Mucosa of rectum (tissue), 2 donors: Measurements from ENCODE around the gene FLVCR1.
"Not testable (repeated sequence)": the region's sequence is repeated elsewhere in the genome, so short reads cannot be mapped to it uniquely, and the experiment has no call there.

Source experiments
- H3K27ac ChIP-seq, 2 donors: one replicate each; pipeline ENCODE4 v1.7.0; 2013; ENCODE audit warnings: inconsistent platforms in 2 of 2, low read depth in 2 of 2, low read length in 2 of 2
- H3K27me3 ChIP-seq, 2 donors: one replicate each; pipeline ENCODE4 v1.7.0; 2013; ENCODE audit warnings: low read length in 2 of 2; ENCODE audit not compliant: control insufficient read depth in 2 of 2, insufficient read depth in 2 of 2
- H3K36me3 ChIP-seq, 2 donors: one replicate each; pipeline ENCODE4 v1.7.0; 2013; ENCODE audit warnings: low read length in 2 of 2; ENCODE audit not compliant: control insufficient read depth in 2 of 2, insufficient read depth in 2 of 2
- H3K4me1 ChIP-seq, 2 donors: one replicate each; pipeline ENCODE4 v1.7.0; 2013; ENCODE audit warnings: low read length in 2 of 2, mild to moderate bottlenecking in 1 of 2; ENCODE audit not compliant: control insufficient read depth in 2 of 2, insufficient read depth in 2 of 2
- H3K4me3 ChIP-seq, 2 donors: one replicate each; pipeline ENCODE4 v1.7.0; 2013; ENCODE audit warnings: low read length in 2 of 2
- H3K9ac ChIP-seq, 2 donors: one replicate each; pipeline ENCODE4 v1.7.0; 2013; ENCODE audit warnings: low read length in 2 of 2, low read depth in 1 of 2, mild to moderate bottlenecking in 1 of 2
- H3K9me3 ChIP-seq, 2 donors: one replicate each; pipeline ENCODE4 v1.7.0; 2013; ENCODE audit warnings: low read length in 2 of 2; ENCODE audit not compliant: control insufficient read depth in 2 of 2
- donor health status: healthy.
- donor health status: Normal muscosa, but diverticular disease.

The FLVCR1 gene

GRCh38 chr1:212858461-212859265 lies 588 bp downstream of the FLVCR1 start:
- no peaks in the 10 kb centered on the region for H3K36me3 ChIP-seq
- H3K4me3 ChIP-seq: peak overlapping the region; percentile 87 to 95
- peaks cover 18 to 25% of the 10 kb centered on the region in 2 donors for H3K4me1 ChIP-seq
- H3K9ac ChIP-seq: peak overlapping the region; percentile 77 to 79
- no peaks in the 10 kb centered on the region for H3K27me3 ChIP-seq
- H3K27ac ChIP-seq: peak overlapping the region; percentile 61 to 83
- H3K9me3 ChIP-seq: no peaks in the 10 kb centered on the region

- no peaks in the 10 kb centered on the region for H3K27me3 ChIP-seq
- H3K4me1 ChIP-seq: peaks cover 18 to 25% of the 10 kb centered on the region in 2 donors
- H3K9ac ChIP-seq: no peak overlapping the region
- no peaks in the 10 kb centered on the region for H3K9me3 ChIP-seq
- no peak overlapping the region for H3K27ac ChIP-seq
- H3K4me3 ChIP-seq: peak overlapping the region in 1 of 2 donors; percentile 32
- H3K36me3 ChIP-seq: no peaks in the 10 kb centered on the region
Observed at GRCh38 chr1:212860713-212861581, 2.9 kb downstream of the FLVCR1 start.

GRCh38 chr1:212862111-212862690 lies 4.1 kb downstream of the FLVCR1 start:
- Histone ChIP-seq H3K4me1 (peaks cover 14 to 20% of the 10 kb centered on the region in 2 donors), H3K27me3 (no peaks in the 10 kb centered on the region), H3K27ac (no peak overlapping the region), H3K9me3 (no peaks in the 10 kb centered on the region), H3K4me3 (no peak overlapping the region), H3K9ac (no peak overlapping the region), H3K36me3 (no peaks in the 10 kb centered on the region)

- H3K36me3 ChIP-seq, H3K9ac ChIP-seq, H3K4me3 ChIP-seq, H3K27ac ChIP-seq, H3K27me3 ChIP-seq, H3K9me3 ChIP-seq: not testable (repeated sequence)
- peaks cover 8 to 17% of the 10 kb centered on the region in 2 donors for H3K4me1 ChIP-seq
Observed at GRCh38 chr1:212863345-212863744, 5.3 kb downstream of the FLVCR1 start.

GRCh38 chr1:212864201-212864600 lies 6.1 kb downstream of the FLVCR1 start:
- Histone ChIP-seq H3K36me3 (no peaks in the 10 kb centered on the region), H3K27ac (no peak overlapping the region), H3K9me3 (no peaks in the 10 kb centered on the region), H3K4me1 (peaks cover under 1 to 12% of the 10 kb centered on the region in 2 donors), H3K27me3 (no peaks in the 10 kb centered on the region), H3K9ac (no peak overlapping the region), H3K4me3 (no peak overlapping the region)

- Histone ChIP-seq H3K9me3 (no peaks in the 10 kb centered on the region), H3K27ac (no peak overlapping the region), H3K9ac (no peak overlapping the region), H3K27me3 (no peaks in the 10 kb centered on the region), H3K4me3 (no peak overlapping the region), H3K4me1 (no peaks in the 10 kb centered on the region), H3K36me3 (no peaks in the 10 kb centered on the region)
Observed at GRCh38 chr1:212867192-212867591, 9.1 kb downstream of the FLVCR1 start.

- peaks cover 0 to 9% of the 10 kb centered on the region in 2 donors for H3K36me3 ChIP-seq
- H3K9me3 ChIP-seq: no peaks in the 10 kb centered on the region
- no peak overlapping the region for H3K9ac ChIP-seq
- H3K27ac ChIP-seq: no peak overlapping the region
- no peak overlapping the region for H3K4me3 ChIP-seq
- no peaks in the 10 kb centered on the region for H3K27me3 ChIP-seq
- H3K4me1 ChIP-seq: no peaks in the 10 kb centered on the region
Observed at GRCh38 chr1:212871976-212872375, 13.9 kb downstream of the FLVCR1 start.

GRCh38 chr1:212873518-212873917 lies 15.4 kb downstream of the FLVCR1 start:
- no peaks in the 10 kb centered on the region for H3K27me3 ChIP-seq
- no peak overlapping the region for H3K27ac ChIP-seq
- H3K9me3 ChIP-seq: no peaks in the 10 kb centered on the region
- no peaks in the 10 kb centered on the region for H3K4me1 ChIP-seq
- no peak overlapping the region for H3K4me3 ChIP-seq
- H3K9ac ChIP-seq: no peak overlapping the region
- peaks cover 0 to 9% of the 10 kb centered on the region in 2 donors for H3K36me3 ChIP-seq

GRCh38 chr1:212878418-212878817 lies 20.3 kb downstream of the FLVCR1 start:
- H3K36me3 ChIP-seq: peaks cover 0 to 11% of the 10 kb centered on the region in 2 donors
- H3K4me3 ChIP-seq: no peak overlapping the region
- H3K4me1 ChIP-seq: no peaks in the 10 kb centered on the region
- H3K27me3 ChIP-seq: no peaks in the 10 kb centered on the region
- no peak overlapping the region for H3K9ac ChIP-seq
- no peak overlapping the region for H3K27ac ChIP-seq
- no peaks in the 10 kb centered on the region for H3K9me3 ChIP-seq
